H1 (cell line): ENCODE measurements around the gene VWA3B. TPM values are rescaled to one million over a fixed set of nuclear protein-coding genes. Genes with fewer than 3 reads are reported as not detected.

Experiments
- CTCF ChIA-PET: fragments of 300-600 bp; sonication (Branson Sonifier 250); formaldehyde crosslinking; loops from one replicate; lab custom pipeline; 2021; ENCODE audit not compliant: partially characterized antibody; lab: Charles Lee
- POLR2A ChIA-PET: fragments of 300-600 bp; sonication (Branson Sonifier 250); formaldehyde crosslinking; loops from one replicate; lab custom pipeline; 2021; ENCODE audit warnings: inconsistent platforms; ENCODE audit not compliant: partially characterized antibody; lab: Charles Lee
- DNase-seq, 2 experiments: peaks; one replicate each; pipeline versions ENCODE4 v3.0.0 to v3.0.0-alpha.2; 2010 to 2022; ENCODE audit warnings: low spot score in 2 of 2, low read depth in 1 of 2, mixed read lengths in 1 of 2
- FAIRE-seq: peaks from 2 replicates; lab custom pipeline; 2011; peaks lifted over from hg19 to GRCh38; lab: Jason Lieb, UNC
- H2AFZ ChIP-seq: 2 replicates; pipeline ENCODE4 v1.8.1; 2012; ENCODE audit warnings: low read length, inconsistent platforms
- H2AK5ac ChIP-seq: 2 replicates; pipeline ENCODE4 v1.6.1; 2013; ENCODE audit warnings: low read depth, low read length
- H2BK120ac ChIP-seq: replicated peaks from 2 replicates; pipeline ENCODE3; 2013; ENCODE audit warnings: low read depth, low read length, inconsistent platforms
- H2BK12ac ChIP-seq: 2 replicates; pipeline ENCODE4 v1.6.1; 2013; ENCODE audit warnings: low read depth, low read length
- H2BK15ac ChIP-seq: 2 replicates; pipeline ENCODE4 v1.6.1; 2013; ENCODE audit warnings: low read length
- H2BK20ac ChIP-seq: 2 replicates; pipeline ENCODE4 v1.6.1; 2013; ENCODE audit warnings: low read length
- H2BK5ac ChIP-seq: 2 replicates; pipeline ENCODE4 v1.6.1; 2013; ENCODE audit warnings: low read depth, low read length
- H3K14ac ChIP-seq: 2 replicates; pipeline ENCODE4 v1.6.1; 2013; ENCODE audit warnings: inconsistent platforms; ENCODE audit not compliant: insufficient read length
- H3K18ac ChIP-seq: 2 replicates; pipeline ENCODE4 v1.6.1; 2013; ENCODE audit warnings: low read length; ENCODE audit errors: extremely low read depth
- H3K23ac ChIP-seq: 2 replicates; pipeline ENCODE4 v1.6.1; 2013; ENCODE audit warnings: inconsistent platforms; ENCODE audit not compliant: insufficient read length
- H3K23me2 ChIP-seq: 2 replicates; pipeline ENCODE4 v1.6.1; 2013; ENCODE audit warnings: low read depth, low read length
- H3K27ac ChIP-seq: 2 replicates; pipeline ENCODE4 v1.6.1; 2011; ENCODE audit warnings: low read depth, low read length, inconsistent platforms
- H3K27me3 ChIP-seq, 4 experiments: replicated peaks in 1 of 4; 1 replicate in 1 of 4; 2 replicates in 3 of 4; pipeline versions ENCODE4 v1.6.1 to v1.8.1; 2011 to 2013; ENCODE audit warnings: low read length in 3 of 4, mild to moderate bottlenecking in 3 of 4, inconsistent platforms in 2 of 4, mixed read lengths in 2 of 4, moderate library complexity in 1 of 4; ENCODE audit not compliant: control insufficient read depth in 3 of 4, insufficient read depth in 3 of 4; ENCODE audit errors: extremely low read depth in 1 of 4
- H3K36me3 ChIP-seq, 4 experiments: 2 replicates each; pipeline versions ENCODE4 v1.6.1 to v1.8.1; 2011 to 2013; ENCODE audit warnings: mild to moderate bottlenecking in 4 of 4, low read length in 3 of 4, moderate library complexity in 2 of 4, control low read depth in 1 of 4, inconsistent platforms in 1 of 4; ENCODE audit not compliant: insufficient read depth in 4 of 4, control insufficient read depth in 2 of 4
- H3K4ac ChIP-seq: replicated peaks from 2 replicates; pipeline ENCODE3; 2013; ENCODE audit warnings: low read length, low read depth, mixed read lengths, inconsistent platforms; ENCODE audit not compliant: insufficient read length
- H3K4me1 ChIP-seq, 4 experiments: replicated peaks in 1 of 4; 1 replicate in 1 of 4; 2 replicates in 3 of 4; pipeline versions ENCODE4 v1.6.1 to v1.8.1; 2011 to 2013; ENCODE audit warnings: low read length in 3 of 4, inconsistent platforms in 2 of 4, mixed read lengths in 1 of 4; ENCODE audit not compliant: insufficient read depth in 4 of 4, control insufficient read depth in 3 of 4
- H3K4me2 ChIP-seq, 2 experiments: 2 replicates each; pipeline versions ENCODE4 v1.6.1 to v1.8.1; 2011 to 2013; ENCODE audit warnings: low read depth in 2 of 2, low read length in 2 of 2, control low read depth in 1 of 2, inconsistent platforms in 1 of 2, mild to moderate bottlenecking in 1 of 2; ENCODE audit not compliant: insufficient read depth in 1 of 2
- H3K4me3 ChIP-seq, 4 experiments: fragments of 200-600, 300-600 bp in 1 of 4; sonication (generic), shearing (Covaris generic), sonication (Bioruptor Twin) in 1 of 4; 2 replicates each; pipeline versions ENCODE4 v1.5.1 to v1.8.1; 2011 to 2016; ENCODE audit warnings: low read length in 4 of 4, low read depth in 3 of 4, control low read depth in 2 of 4, inconsistent platforms in 2 of 4, mild to moderate bottlenecking in 2 of 4, mixed read lengths in 1 of 4, moderate library complexity in 1 of 4; ENCODE audit not compliant: insufficient read depth in 2 of 4; ENCODE audit errors: extremely low read depth in 1 of 4
- H3K56ac ChIP-seq: replicated peaks from 2 replicates; pipeline ENCODE3; 2013; ENCODE audit warnings: low read depth, mild to moderate bottlenecking, mixed read lengths, low read length, inconsistent platforms; ENCODE audit not compliant: insufficient read length
- H3K79me1 ChIP-seq: 2 replicates; pipeline ENCODE4 v1.6.1; 2013; ENCODE audit warnings: low read depth, low read length, control low read depth
- H3K79me2 ChIP-seq, 2 experiments: 2 replicates each; pipeline versions ENCODE4 v1.6.1 to v1.8.1; 2012 to 2013; ENCODE audit warnings: low read length in 2 of 2, mild to moderate bottlenecking in 2 of 2, inconsistent platforms in 1 of 2; ENCODE audit not compliant: insufficient read depth in 2 of 2, control insufficient read depth in 1 of 2
- H3K9ac ChIP-seq, 4 experiments: replicated peaks in 1 of 4; 1 replicate in 1 of 4; 2 replicates in 3 of 4; pipeline versions ENCODE4 v1.6.1 to v1.8.1; 2011 to 2013; ENCODE audit warnings: low read depth in 3 of 4, low read length in 3 of 4, control low read depth in 2 of 4, mild to moderate bottlenecking in 2 of 4, moderate library complexity in 2 of 4, inconsistent platforms in 1 of 4; ENCODE audit errors: extremely low read depth in 1 of 4
- H3K9me3 ChIP-seq, 2 experiments: 2 replicates each; pipeline versions ENCODE4 v1.6.1 to v1.8.1; 2012 to 2013; ENCODE audit warnings: mild to moderate bottlenecking in 2 of 2, moderate library complexity in 2 of 2, control low read depth in 1 of 2, inconsistent platforms in 1 of 2, low read depth in 1 of 2, low read length in 1 of 2, mixed read lengths in 1 of 2; ENCODE audit not compliant: insufficient read depth in 2 of 2
- H4K20me1 ChIP-seq, 2 experiments: replicated peaks in 1 of 2; 2 replicates each; pipeline versions ENCODE3 to v1.8.1; 2011 to 2013; ENCODE audit warnings: inconsistent platforms in 2 of 2, low read length in 2 of 2, mild to moderate bottlenecking in 1 of 2; ENCODE audit not compliant: insufficient read depth in 2 of 2, control insufficient read depth in 1 of 2
- H4K5ac ChIP-seq: 2 replicates; pipeline ENCODE4 v1.6.1; 2013; ENCODE audit warnings: low read length, low read depth, mixed read lengths, inconsistent platforms; ENCODE audit not compliant: insufficient read length
- H4K8ac ChIP-seq: 2 replicates; pipeline ENCODE4 v1.8.0; 2013; ENCODE audit warnings: mild to moderate bottlenecking, moderate library complexity, low read length, inconsistent platforms; ENCODE audit not compliant: insufficient read depth; ENCODE audit errors: extremely low read depth
- H4K91ac ChIP-seq: replicated peaks from 2 replicates; pipeline ENCODE3; 2013; ENCODE audit warnings: low read length, mixed read lengths, inconsistent platforms; ENCODE audit not compliant: insufficient read length
- BCL11A ChIP-seq, 2 experiments: IDR thresholded peaks; one replicate each; pipeline ENCODE4 v1.6.1; 2011; ENCODE audit warnings: low read depth in 2 of 2, low read length in 2 of 2, mild to moderate bottlenecking in 2 of 2
- CBX5 ChIP-seq: fragments of 300-800, 300-1000 bp; sonication (generic); IDR thresholded peaks from 2 replicates; pipeline ENCODE4 v1.7.1; 2016; ENCODE audit warnings: antibody characterized with exemption, low read length, low read depth
- CHD2 ChIP-seq: IDR thresholded peaks from 2 replicates; pipeline ENCODE4 v1.6.1; 2012; ENCODE audit warnings: low read length, improper control_type of control experiment
- JUND ChIP-seq: IDR thresholded peaks from 2 replicates; pipeline ENCODE4 v1.6.1; 2011; ENCODE audit warnings: mild to moderate bottlenecking, improper control_type of control experiment, low read length
- KDM1A ChIP-seq: fragments of 200-600, 300-600 bp; sonication (generic); IDR thresholded peaks from 2 replicates; pipeline ENCODE4 v1.7.1; 2016; ENCODE audit warnings: mild to moderate bottlenecking, low read length, borderline replicate concordance
- KDM4A ChIP-seq: IDR thresholded peaks from one replicate; pipeline ENCODE4 v1.7.1; 2012; ENCODE audit warnings: low read depth, mild to moderate bottlenecking, moderate library complexity, low read length, inconsistent platforms; ENCODE audit not compliant: severe bottlenecking
- KDM5A ChIP-seq: fragments of 200-600 bp; IDR thresholded peaks from 2 replicates; pipeline ENCODE4 v1.7.1; 2012; ENCODE audit warnings: mild to moderate bottlenecking, low read length, inconsistent platforms, mixed read lengths
- MAFK ChIP-seq: IDR thresholded peaks from 2 replicates; pipeline ENCODE4 v1.6.1; 2012; ENCODE audit warnings: low read depth, mild to moderate bottlenecking, improper control_type of control experiment, low read length
- SIN3A ChIP-seq, 2 experiments: IDR thresholded peaks in 1 of 2; conservative IDR thresholded peaks in 1 of 2; 2 replicates each; pipeline ENCODE4 v1.6.1; 2011 to 2012; ENCODE audit warnings: low read length in 2 of 2, improper control_type of control experiment in 1 of 2, low read depth in 1 of 2, mild to moderate bottlenecking in 1 of 2
- SIRT6 ChIP-seq: IDR thresholded peaks from one replicate; pipeline ENCODE4 v1.7.1; 2012; ENCODE audit warnings: low read length, inconsistent platforms
- SIX5 ChIP-seq: IDR thresholded peaks from 2 replicates; pipeline ENCODE4 v1.6.1; 2011; ENCODE audit warnings: mild to moderate bottlenecking, low read depth, low read length
- TAF7 ChIP-seq: optimal IDR thresholded peaks from 2 replicates; pipeline ENCODE3; 2011; ENCODE audit warnings: low read depth, mild to moderate bottlenecking, inconsistent platforms, low read length, moderate library complexity, borderline replicate concordance
- TBP ChIP-seq: IDR thresholded peaks from 2 replicates; pipeline ENCODE4 v1.6.1; 2011; ENCODE audit warnings: low read depth, low read length, improper control_type of control experiment
- TCF12 ChIP-seq: IDR thresholded peaks from 2 replicates; pipeline ENCODE4 v1.6.1; 2011; ENCODE audit warnings: low read depth, mild to moderate bottlenecking, low read length
- TEAD4 ChIP-seq: IDR thresholded peaks from 2 replicates; pipeline ENCODE4 v1.6.1; 2012; ENCODE audit warnings: low read depth, low read length, inconsistent platforms, mixed read lengths
- YY1 ChIP-seq: IDR thresholded peaks from 2 replicates; pipeline ENCODE4 v1.6.1; 2011; ENCODE audit warnings: low read depth, mild to moderate bottlenecking, low read length
- WGBS, 2 experiments: shearing (Covaris generic) in 1 of 2; methylation state at CpG; one replicate each; pipeline versions ENCODE4 v1.1.6 to v1.1.7; 2013 to 2015; ENCODE audit warnings: low lambda C conversion rate in 2 of 2, mixed read lengths in 2 of 2, inconsistent platforms in 1 of 2, low coverage in 1 of 2, missing lambda C conversion rate in 1 of 2; ENCODE audit not compliant: insufficient replicate concordance in 2 of 2, insufficient coverage in 1 of 2, insufficient read length in 1 of 2; ENCODE audit errors: extremely low coverage in 1 of 2, missing lambda C conversion rate in 1 of 2; 5-methylcytosine and 5-hydroxymethylcytosine counted together
- polyA plus RNA-seq, 7 experiments: library from polyadenylated mRNA; depleted of rRNA in 3 of 7; stranded (reverse) in 5 of 7; unstranded in 2 of 7; fragments of >200 nt in 5 of 7; fragments of 200-250 nt in 2 of 7; gene quantifications; 1 replicate in 5 of 7; 2 replicates in 1 of 7; 4 replicates in 1 of 7; pipeline versions ENCODE4 v1.2.1 to v1.2.3, GENCODE V29; 2011 to 2013; ENCODE audit warnings: missing spikeins in 2 of 7, mixed read lengths in 2 of 7
- total RNA-seq: library from RNA; stranded (reverse); fragmentation: NEBNext Ultra II Directional; extraction: Animal tissue kit (Norgen Biotek cat#: 25700); gene quantifications from 2 replicates; pipeline ENCODE4 v1.2.1, GENCODE V29; 2021

The VWA3B gene
- total and polyA plus RNA-seq, 2 of the 8 experiments (the other 6 are each of a cell fraction or from before 2014, with no cell fraction given): not detected

GRCh38 chr2:98084869-98085238 is 2.1 kb upstream of the VWA3B start:
- CTCF ChIA-PET: interaction anchor here (0.8 to 1.2 kb wide), 2 partner anchors 152 to 178 kb away, joined by 3 read pairs; no protein-coding TSS in a partner anchor
- Histone ChIP-seq H3K36me3 (no peaks in the 10 kb centered on the region), H3K4me3 (no peak overlapping the region), H3K18ac (no peak overlapping the region), H3K23me2 (peaks cover 9% of the 10 kb centered on the region; the same call in 1 of the 2 replicates), H2BK12ac (no peak overlapping the region), H2BK120ac (no peak overlapping the region), H2BK15ac (no peak overlapping the region), H4K91ac (no peak overlapping the region), H4K20me1 (no peaks in the 10 kb centered on the region), H3K23ac (no peak overlapping the region), H3K27ac (no peak overlapping the region), H3K56ac (no peak overlapping the region), H3K27me3 (peaks cover 9 to 26% (median 23%) of the 10 kb centered on the region in 4 experiments), H3K79me1 (no peaks in the 10 kb centered on the region), H2BK20ac (no peak overlapping the region), H2BK5ac (no peak overlapping the region), H4K8ac (no peak overlapping the region), H2AK5ac (no peak overlapping the region), H3K4me1 (peaks cover 0 to 2% (median under 1%) of the 10 kb centered on the region in 4 experiments; a peak in 2 of 7 replicates), H4K5ac (no peak overlapping the region), H3K9me3 (no peaks in the 10 kb centered on the region), H3K79me2 (no peaks in the 10 kb centered on the region)
- no peak for DNase-seq
- FAIRE-seq: no peak
- TF ChIP-seq TEAD4: no peak
- no peak for TF ChIP-seq KDM1A
- TF ChIP-seq TAF7: no peak
- TF ChIP-seq KDM5A: no peak
- TF ChIP-seq KDM4A: no peak
- TF ChIP-seq CHD2: no peak
- no peak for TF ChIP-seq SIRT6
- no peak for TF ChIP-seq MAFK
- no peak for TF ChIP-seq TBP
- no peak for TF ChIP-seq TCF12
- no peak for TF ChIP-seq JUND
- TF ChIP-seq YY1: no peak
- no peak for TF ChIP-seq SIN3A (conservative IDR thresholded peaks at IDR 0.05 in 1 of 2, IDR thresholded peaks at IDR 0.05 in 1 of 2; ENCODE audit: low read depth in 1 of 2, low read length in 2 of 2)
- TF ChIP-seq SIX5: no peak
- no peak for TF ChIP-seq BCL11A (IDR thresholded peaks at IDR 0.05; ENCODE audit: low read depth in 2 of 2, low read length in 2 of 2)
- no peak for TF ChIP-seq CBX5
- TF ChIP-seq, all 59 proteins: peak for 0
- POLR2A ChIA-PET: no interaction called here
- no peak overlapping the region for H3K4me2 ChIP-seq
- no peak overlapping the region for H3K9ac ChIP-seq
- H2AFZ ChIP-seq: no peak overlapping the region
- H3K4ac ChIP-seq: no peak overlapping the region
- 94% methylated on average over 3 of the region's 3 CpGs; no CpG with 5 or more reads in 1 of the 2 experiments for WGBS, 2 experiments
- H3K14ac ChIP-seq: no peak overlapping the region
